MM.1S (cell line): ENCODE results near the gene ST6GALNAC2.

Experiments
- DNase-seq: peaks from one replicate; pipeline ENCODE4 v3.0.0-alpha.2; 2015
- H2AFZ ChIP-seq: fragments of 300-600 bp; sonication (generic); 2 replicates; pipeline ENCODE4 v1.6.0; 2016; ENCODE audit warnings: antibody characterized with exemption, low read length
- H3F3A ChIP-seq: fragments of 300-600 bp; sonication (generic); 2 replicates; pipeline ENCODE4 v1.6.1; 2016; ENCODE audit warnings: mild to moderate bottlenecking, antibody characterized with exemption, low read length, moderate library complexity, mixed read lengths; ENCODE audit not compliant: insufficient read depth
- H3K27ac ChIP-seq: fragments of 300-600 bp; sonication (generic); 2 replicates; pipeline ENCODE4 v1.5.1; 2016; ENCODE audit warnings: mild to moderate bottlenecking, low read length
- H3K27me3 ChIP-seq: fragments of 300-600 bp; sonication (generic); replicated peaks from 2 replicates; pipeline ENCODE4 v1.6.0; 2016; ENCODE audit warnings: low read length; ENCODE audit not compliant: insufficient read depth
- H3K36me3 ChIP-seq: fragments of 300-600 bp; sonication (generic); replicated peaks from 2 replicates; pipeline ENCODE4 v1.6.1; 2016; ENCODE audit warnings: mild to moderate bottlenecking, low read length, mixed read lengths; ENCODE audit not compliant: insufficient read depth
- H3K4me1 ChIP-seq: fragments of 300-600 bp; sonication (generic); 2 replicates; pipeline ENCODE4 v1.6.1; 2016; ENCODE audit warnings: low read length, mixed read lengths
- H3K4me2 ChIP-seq: fragments of 300-600 bp; sonication (generic); 2 replicates; pipeline ENCODE4 v1.6.0; 2016; ENCODE audit warnings: low read depth, low read length
- H3K4me3 ChIP-seq: fragments of 300-600 bp; sonication (generic); 2 replicates; pipeline ENCODE4 v1.5.1; 2016; ENCODE audit warnings: low read length, mixed read lengths
- H3K79me2 ChIP-seq: fragments of 300-600 bp; sonication (generic); 2 replicates; pipeline ENCODE4 v1.6.1; 2016; ENCODE audit warnings: mixed run types, low read length, mixed read lengths
- H3K9ac ChIP-seq: fragments of 300-600 bp; sonication (generic); 2 replicates; pipeline ENCODE4 v1.6.1; 2016; ENCODE audit warnings: low read length, mixed read lengths
- H3K9me2 ChIP-seq: fragments of 300-600 bp; sonication (generic); replicated peaks from 2 replicates; pipeline ENCODE4 v1.6.1; 2016; ENCODE audit warnings: mild to moderate bottlenecking, low read length, mixed read lengths; ENCODE audit not compliant: insufficient read depth
- H3K9me3 ChIP-seq: fragments of 300-600 bp; sonication (generic); replicated peaks from 2 replicates; pipeline ENCODE4 v1.6.1; 2016; ENCODE audit warnings: mild to moderate bottlenecking, low read length, mixed read lengths; ENCODE audit not compliant: insufficient read depth
- H4K20me1 ChIP-seq: fragments of 300-600 bp; sonication (generic); 2 replicates; pipeline ENCODE4 v1.6.1; 2016; ENCODE audit warnings: mild to moderate bottlenecking, low read length, moderate library complexity, mixed read lengths; ENCODE audit not compliant: insufficient read depth
- EZH2 ChIP-seq: fragments of 300-600 bp; sonication (generic); optimal IDR thresholded peaks from 2 replicates; pipeline ENCODE3; 2017; ENCODE audit warnings: low read depth, mild to moderate bottlenecking, antibody characterized with exemption, low read length, mixed read lengths
- EZH2phosphoT487 ChIP-seq: fragments of 300-600 bp; sonication (generic); IDR thresholded peaks from 2 replicates; pipeline ENCODE4 v1.6.1; 2018; ENCODE audit warnings: antibody characterized with exemption, low read length
- TF ChIP-seq, protein P1 (sequence below): fragments of 300-600 bp; sonication (generic); IDR thresholded peaks from 2 replicates; pipeline ENCODE4 v1.5.1; 2016; ENCODE audit warnings: antibody characterized with exemption, low read length, mixed read lengths

Gene ST6GALNAC2

DNA sequence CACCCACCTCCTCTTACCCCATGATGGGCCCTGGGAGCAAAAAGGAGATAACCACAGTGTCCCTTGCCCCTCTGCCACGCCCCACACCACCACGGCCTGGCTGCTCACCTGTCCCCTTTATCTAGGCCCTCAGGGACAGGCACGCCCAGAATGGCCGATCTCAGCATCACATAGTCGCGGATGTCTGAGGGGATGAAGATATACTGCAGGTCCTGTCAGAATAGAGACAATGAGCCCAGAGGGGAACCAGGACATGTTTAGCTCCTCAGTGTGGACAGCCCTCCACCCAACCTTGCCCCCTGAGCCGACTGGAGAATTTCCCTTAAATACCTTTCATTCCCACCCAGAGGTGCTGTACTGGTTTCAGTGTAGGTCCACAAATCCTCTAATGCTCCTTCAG, 15.2 kb downstream of the ST6GALNAC2 start:
- Histone ChIP-seq H3F3A (peaks cover 3% of the 10 kb centered on the region; the same call in 1 of the 2 replicates), H3K9ac (no peak overlapping the region), H3K4me2 (no peak overlapping the region), H3K9me3 (no peaks in the 10 kb centered on the region), H3K27ac (no peak overlapping the region), H4K20me1 (peaks cover 6% of the 10 kb centered on the region; the same call in 1 of the 2 replicates), H3K27me3 (no peaks in the 10 kb centered on the region), H3K79me2 (no peaks in the 10 kb centered on the region), H3K4me3 (no peak overlapping the region), H2AFZ (no peak overlapping the region), H3K9me2 (no peaks in the 10 kb centered on the region), H3K36me3 (no peaks in the 10 kb centered on the region), H3K4me1 (no peaks in the 10 kb centered on the region)
- TF ChIP-seq, protein P1, sequence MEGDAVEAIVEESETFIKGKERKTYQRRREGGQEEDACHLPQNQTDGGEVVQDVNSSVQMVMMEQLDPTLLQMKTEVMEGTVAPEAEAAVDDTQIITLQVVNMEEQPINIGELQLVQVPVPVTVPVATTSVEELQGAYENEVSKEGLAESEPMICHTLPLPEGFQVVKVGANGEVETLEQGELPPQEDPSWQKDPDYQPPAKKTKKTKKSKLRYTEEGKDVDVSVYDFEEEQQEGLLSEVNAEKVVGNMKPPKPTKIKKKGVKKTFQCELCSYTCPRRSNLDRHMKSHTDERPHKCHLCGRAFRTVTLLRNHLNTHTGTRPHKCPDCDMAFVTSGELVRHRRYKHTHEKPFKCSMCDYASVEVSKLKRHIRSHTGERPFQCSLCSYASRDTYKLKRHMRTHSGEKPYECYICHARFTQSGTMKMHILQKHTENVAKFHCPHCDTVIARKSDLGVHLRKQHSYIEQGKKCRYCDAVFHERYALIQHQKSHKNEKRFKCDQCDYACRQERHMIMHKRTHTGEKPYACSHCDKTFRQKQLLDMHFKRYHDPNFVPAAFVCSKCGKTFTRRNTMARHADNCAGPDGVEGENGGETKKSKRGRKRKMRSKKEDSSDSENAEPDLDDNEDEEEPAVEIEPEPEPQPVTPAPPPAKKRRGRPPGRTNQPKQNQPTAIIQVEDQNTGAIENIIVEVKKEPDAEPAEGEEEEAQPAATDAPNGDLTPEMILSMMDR: no peak
- TF ChIP-seq EZH2 (no peak), EZH2phosphoT487 (no peak)
- DNase-seq: no peak

- DNase-seq: no peak
- H3K4me2 ChIP-seq: no peak overlapping the region
- H3K27ac ChIP-seq: no peak overlapping the region
- no peaks in the 10 kb centered on the region for H3K4me1 ChIP-seq
- H2AFZ ChIP-seq: no peak overlapping the region
- TF ChIP-seq, protein P1: no peak
- TF ChIP-seq EZH2 (no peak), EZH2phosphoT487 (no peak)
- H3K9me2 ChIP-seq: no peaks in the 10 kb centered on the region
- H3K9ac ChIP-seq: no peak overlapping the region
- no peaks in the 10 kb centered on the region for H3K9me3 ChIP-seq
- peaks cover 3% of the 10 kb centered on the region; the same call in 1 of the 2 replicates for H3F3A ChIP-seq
- H3K36me3 ChIP-seq: peaks cover under 1% of the 10 kb centered on the region; the same call in 1 of the 2 replicates
- H3K79me2 ChIP-seq: no peaks in the 10 kb centered on the region
- peaks cover 9% of the 10 kb centered on the region; the same call in 1 of the 2 replicates for H4K20me1 ChIP-seq
- H3K4me3 ChIP-seq: no peak overlapping the region
- H3K27me3 ChIP-seq: no peaks in the 10 kb centered on the region
These were observed 15.9 kb downstream of the ST6GALNAC2 start for GRCh38 chr17:76569607-76570279.

DNA sequence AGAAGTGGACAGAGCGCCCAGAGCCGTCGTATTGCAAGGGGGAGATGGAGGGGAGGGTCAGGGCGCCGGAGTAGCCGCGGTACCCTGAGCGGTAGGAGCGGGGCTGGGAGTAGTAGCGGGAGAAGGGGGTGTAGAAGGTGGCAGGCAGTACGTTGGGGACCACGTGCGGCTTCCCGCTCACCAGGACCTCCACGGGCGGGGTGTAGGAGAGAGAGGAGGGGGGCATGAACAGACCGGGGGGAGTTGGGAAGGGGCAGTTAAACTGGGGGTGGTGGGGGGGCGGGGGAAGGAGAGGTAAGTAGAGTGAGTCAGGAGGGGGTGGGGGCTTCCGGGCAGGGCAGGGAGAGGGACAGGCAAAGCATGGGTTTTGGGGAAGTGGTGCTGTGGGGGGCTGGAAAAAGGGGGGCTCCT, 16.8 kb downstream of the ST6GALNAC2 start:
- TF ChIP-seq EZH2 (no peak), EZH2phosphoT487 (no peak)
- TF ChIP-seq, protein P1: no peak
- Histone ChIP-seq H2AFZ (no peak overlapping the region), H3K36me3 (peaks cover 3% of the 10 kb centered on the region; the same call in 1 of the 2 replicates), H3F3A (peaks cover 3% of the 10 kb centered on the region; the same call in 1 of the 2 replicates), H3K4me1 (no peaks in the 10 kb centered on the region), H3K4me3 (no peak overlapping the region), H3K27ac (no peak overlapping the region), H3K27me3 (no peaks in the 10 kb centered on the region), H3K4me2 (no peak overlapping the region), H4K20me1 (peaks cover 11% of the 10 kb centered on the region; the same call in 1 of the 2 replicates), H3K79me2 (no peaks in the 10 kb centered on the region), H3K9ac (no peak overlapping the region), H3K9me2 (no peaks in the 10 kb centered on the region), H3K9me3 (no peaks in the 10 kb centered on the region)
- DNase-seq: no peak
